H9 (cell line): ENCODE measurements around the gene ANXA2. TPM values are rescaled to one million over a fixed set of nuclear protein-coding genes. Genes with fewer than 3 reads are reported as not detected.

ENCODE experiments used
- DNase-seq: peaks from one replicate; pipeline ENCODE4 v3.0.0-alpha.2; 2017
- H2AFZ ChIP-seq: one replicate; pipeline ENCODE4 v1.6.1; 2013; ENCODE audit warnings: mild to moderate bottlenecking, low read length, control low read depth, moderate library complexity
- H2AK5ac ChIP-seq: 2 replicates; pipeline ENCODE4 v1.6.1; 2013; ENCODE audit warnings: low read length, control low read depth, mixed read lengths; ENCODE audit not compliant: insufficient read length
- H2BK120ac ChIP-seq: one replicate; pipeline ENCODE4 v1.6.1; 2013; ENCODE audit warnings: low read depth, mild to moderate bottlenecking, low read length, control low read depth, inconsistent platforms; ENCODE audit not compliant: poor library complexity, severe bottlenecking
- H2BK12ac ChIP-seq: 2 replicates; pipeline ENCODE4 v1.6.1; 2013; ENCODE audit warnings: low read length, control low read depth, mixed read lengths, low read depth; ENCODE audit not compliant: insufficient read length
- H2BK15ac ChIP-seq: 2 replicates; pipeline ENCODE4 v1.6.1; 2013; ENCODE audit warnings: low read depth, low read length, control low read depth
- H2BK20ac ChIP-seq: one replicate; pipeline ENCODE4 v1.6.1; 2013; ENCODE audit warnings: low read depth, mild to moderate bottlenecking, low read length, control low read depth, inconsistent platforms; ENCODE audit not compliant: poor library complexity, severe bottlenecking
- H2BK5ac ChIP-seq: 2 replicates; pipeline ENCODE4 v1.6.1; 2013; ENCODE audit warnings: low read length, control low read depth, mixed read lengths; ENCODE audit not compliant: insufficient read length
- H3K14ac ChIP-seq: 2 replicates; pipeline ENCODE4 v1.6.1; 2013; ENCODE audit warnings: low read length, control low read depth; ENCODE audit not compliant: insufficient read depth
- H3K18ac ChIP-seq: 2 replicates; pipeline ENCODE4 v1.6.1; 2013; ENCODE audit warnings: low read depth, mild to moderate bottlenecking, mixed read lengths, low read length, control low read depth; ENCODE audit not compliant: insufficient read length
- H3K23ac ChIP-seq: 2 replicates; pipeline ENCODE4 v1.6.1; 2013; ENCODE audit warnings: low read length, control low read depth, mixed read lengths, low read depth; ENCODE audit not compliant: insufficient read length
- H3K23me2 ChIP-seq: 2 replicates; pipeline ENCODE4 v1.6.1; 2013; ENCODE audit warnings: low read depth, mild to moderate bottlenecking, mixed read lengths, low read length, control low read depth; ENCODE audit not compliant: insufficient read length, poor library complexity, severe bottlenecking
- H3K27ac ChIP-seq: 2 replicates; pipeline ENCODE4 v1.5.1; 2013; ENCODE audit warnings: low read length, control low read depth, mixed read lengths, low read depth; ENCODE audit not compliant: insufficient read length
- H3K27me3 ChIP-seq: 2 replicates; pipeline ENCODE4 v1.6.1; 2013; ENCODE audit warnings: low read length, control low read depth, inconsistent platforms; ENCODE audit not compliant: insufficient read depth
- H3K4ac ChIP-seq: 2 replicates; pipeline ENCODE4 v1.6.1; 2013; ENCODE audit warnings: low read depth, mild to moderate bottlenecking, control low read depth, inconsistent platforms, low read length, moderate library complexity
- H3K4me1 ChIP-seq: 2 replicates; pipeline ENCODE4 v1.6.1; 2013; ENCODE audit warnings: low read length, control low read depth, inconsistent platforms; ENCODE audit not compliant: insufficient read depth
- H3K4me2 ChIP-seq: 2 replicates; pipeline ENCODE4 v1.6.1; 2013; ENCODE audit warnings: low read length, control low read depth, mixed read lengths; ENCODE audit not compliant: insufficient read length, insufficient read depth
- H3K56ac ChIP-seq: 2 replicates; pipeline ENCODE4 v1.6.1; 2013; ENCODE audit warnings: low read depth, mild to moderate bottlenecking, mixed read lengths, low read length, control low read depth; ENCODE audit not compliant: insufficient read length
- H3K79me1 ChIP-seq: 2 replicates; pipeline ENCODE4 v1.6.1; 2013; ENCODE audit warnings: low read depth, mild to moderate bottlenecking, moderate library complexity, low read length, control low read depth, inconsistent platforms; ENCODE audit not compliant: insufficient read depth, poor library complexity, severe bottlenecking
- H3K79me2 ChIP-seq: 2 replicates; pipeline ENCODE4 v1.6.1; 2013; ENCODE audit warnings: low read length, control low read depth, inconsistent platforms; ENCODE audit not compliant: insufficient read depth
- H3K9ac ChIP-seq: 2 replicates; pipeline ENCODE4 v1.6.1; 2013; ENCODE audit warnings: low read length, control low read depth, mixed read lengths; ENCODE audit not compliant: insufficient read length; ENCODE audit errors: extremely low read depth
- H3K9me3 ChIP-seq: one replicate; pipeline ENCODE4 v1.6.1; 2013; ENCODE audit warnings: low read depth, low read length, inconsistent platforms; ENCODE audit not compliant: control insufficient read depth
- H3T11ph ChIP-seq: one replicate; pipeline ENCODE4 v1.6.1; 2013; ENCODE audit warnings: mild to moderate bottlenecking, low read length, control low read depth, inconsistent platforms
- H4K20me1 ChIP-seq: one replicate; pipeline ENCODE4 v1.6.1; 2013; ENCODE audit not compliant: control insufficient read depth, insufficient read length, insufficient read depth
- H4K5ac ChIP-seq: 2 replicates; pipeline ENCODE4 v1.6.1; 2013; ENCODE audit warnings: low read depth, mild to moderate bottlenecking, mixed read lengths, low read length, control low read depth; ENCODE audit not compliant: insufficient read length
- H4K8ac ChIP-seq: replicated peaks from 2 replicates; pipeline ENCODE4 v1.6.1; 2013; ENCODE audit warnings: low read length, control low read depth, mixed read lengths, low read depth; ENCODE audit not compliant: insufficient read length
- H4K91ac ChIP-seq: 2 replicates; pipeline ENCODE4 v1.6.1; 2013; ENCODE audit warnings: low read depth, mild to moderate bottlenecking, moderate library complexity, mixed read lengths, low read length, control low read depth; ENCODE audit not compliant: insufficient read length
- H3K27ac Mint-ChIP-seq, 3 experiments: 2 replicates in 2 of 3; 3 replicates in 1 of 3; pipeline ENCODE4 v1.8.0; 2020 to 2021; ENCODE audit warnings: mixed read lengths in 3 of 3, mild to moderate bottlenecking in 1 of 3, moderate library complexity in 1 of 3
- H3K27me3 Mint-ChIP-seq: 2 replicates; pipeline ENCODE4 v1.8.0; 2021; ENCODE audit warnings: low read depth, mild to moderate bottlenecking, moderate library complexity, mixed read lengths
- H3K36me3 Mint-ChIP-seq, 3 experiments: 2 replicates in 2 of 3; 3 replicates in 1 of 3; pipeline ENCODE4 v1.8.0; 2020 to 2021; ENCODE audit warnings: low read depth in 3 of 3, mixed read lengths in 3 of 3; ENCODE audit not compliant: insufficient read depth in 1 of 3
- H3K4me1 Mint-ChIP-seq, 2 experiments: 2 replicates each; pipeline ENCODE4 v1.8.0; 2020; ENCODE audit warnings: mixed read lengths in 2 of 2
- H3K4me3 Mint-ChIP-seq, 2 experiments: 2 replicates in 1 of 2; 3 replicates in 1 of 2; pipeline ENCODE4 v1.8.0; 2020 to 2021; ENCODE audit warnings: mild to moderate bottlenecking in 2 of 2, mixed read lengths in 2 of 2, moderate library complexity in 1 of 2
- H3K9me3 Mint-ChIP-seq, 2 experiments: 2 replicates in 1 of 2; 3 replicates in 1 of 2; pipeline ENCODE4 v1.8.0; 2020; ENCODE audit warnings: mild to moderate bottlenecking in 2 of 2, mixed read lengths in 2 of 2, moderate library complexity in 1 of 2
- CTCF ChIP-seq: fragments of 200-600 bp; sonication (generic); conservative IDR thresholded peaks from 3 replicates; pipeline ENCODE4 v1.8.0; 2021; ENCODE audit warnings: antibody characterized with exemption, mild to moderate bottlenecking
- WGBS: extraction: QIAGEN DNeasy Blood & Tissue Kit; methylation state at CpG from one replicate; pipeline ENCODE4 v1.1.7; 2013; ENCODE audit warnings: missing lambda C conversion rate, low lambda C conversion rate, mixed read lengths; ENCODE audit not compliant: insufficient read length; ENCODE audit errors: extremely low coverage; 5-methylcytosine and 5-hydroxymethylcytosine counted together
- total RNA-seq: library from RNA; stranded (reverse); gene quantifications from 2 replicates; pipeline ENCODE4 v1.2.1, GENCODE V29; 2021

Gene ANXA2
- total RNA-seq, 1 experiment from 2014 or later = 126 TPM

GRCh38 chr15:60379185-60379524 lies 18.6 kb downstream of the ANXA2 start:
- H3K9ac ChIP-seq = no peak overlapping the region
- peaks cover 17 to 18% of the 10 kb centered on the region in 2 experiments for H3K4me1 Mint-ChIP-seq
- H3K4me2 ChIP-seq = no peak overlapping the region
- H3K4me3 Mint-ChIP-seq = no peak overlapping the region
- H3K4me1 ChIP-seq = no peaks in the 10 kb centered on the region
- no peak overlapping the region for H3K23ac ChIP-seq
- peaks cover 0 to 14% (median 5%) of the 10 kb centered on the region in 3 experiments; a peak in 3 of 7 replicates for H3K36me3 Mint-ChIP-seq
- no peak overlapping the region for H2BK15ac ChIP-seq
- no peaks in the 10 kb centered on the region for H3K27me3 ChIP-seq
- no peak overlapping the region for H3K27ac ChIP-seq
- no peaks in the 10 kb centered on the region for H3K79me2 ChIP-seq
- H3K9me3 Mint-ChIP-seq = no peaks in the 10 kb centered on the region
- H3T11ph ChIP-seq = no peak overlapping the region
- no peaks in the 10 kb centered on the region for H4K20me1 ChIP-seq
- no peak overlapping the region for H2BK12ac ChIP-seq
- no peaks in the 10 kb centered on the region for H3K9me3 ChIP-seq
- H3K23me2 ChIP-seq = no peaks in the 10 kb centered on the region
- no peak overlapping the region for H4K5ac ChIP-seq
- no peak overlapping the region for H3K56ac ChIP-seq
- H2AFZ ChIP-seq = no peak overlapping the region
- DNase-seq = no peak
- no peak overlapping the region for H2BK120ac ChIP-seq
- no CpG with 5 or more reads among the region's 1 CpG for WGBS
- H2AK5ac ChIP-seq = no peak overlapping the region
- H4K8ac ChIP-seq = no peak overlapping the region
- no peaks in the 10 kb centered on the region for H3K79me1 ChIP-seq
- H3K14ac ChIP-seq = no peak overlapping the region
- no peak overlapping the region for H3K18ac ChIP-seq
- no peak overlapping the region for H3K27ac Mint-ChIP-seq
- H2BK20ac ChIP-seq = no peak overlapping the region
- H4K91ac ChIP-seq = no peak overlapping the region
- peaks cover 2% of the 10 kb centered on the region; the same call in 1 of the 2 replicates for H3K27me3 Mint-ChIP-seq
- H2BK5ac ChIP-seq = no peak overlapping the region
- no peak overlapping the region for H3K4ac ChIP-seq
- TF ChIP-seq CTCF = no peak
